Left cardiac atrium (tissue), 4 donors: Measurements from ENCODE around the gene MOXD1. TPM values are rescaled to one million over a fixed set of nuclear protein-coding genes. Genes with fewer than 3 reads are reported as not detected.
A peak's percentile ranks its signal among the peaks of the same experiment; 100 is the strongest.

Experiments
- ATAC-seq, 2 donors: fragments of 200-7000 bp; cut with Tn5 transposase; one replicate each; pipeline ENCODE4 v1.9.1; 2020; ENCODE audit warnings: mild to moderate bottlenecking in 2 of 2, moderate library complexity in 2 of 2
- DNase-seq: peaks from one replicate; pipeline ENCODE4 v3.0.0-alpha.2; 2020
- intact Hi-C, 2 donors: fragments of 100-400 bp; cut with DNase I; formaldehyde crosslinking; loops; one replicate each; pipeline versions ENCODE4 v1.14.1 to v1.15.1; 2022 to 2023
- total RNA-seq, 2 donors: library from RNA; stranded (reverse); fragmentation: NEBNext Ultra II Directional; extraction: Animal tissue kit (Norgen Biotek cat#: 25700); gene quantifications; one replicate each; pipeline ENCODE4 v1.2.1, GENCODE V29; 2021
- donor health status: DM: no; HTN: yes; CAD: no.
- donor health status: DM: no; HTN: yes; CAD: no; lungs with severe emphysema.
- donor health status: DM: yes; HTN: yes; CAD: no.
- donor health status: Dilated cardiomyopathy.

The MOXD1 gene
- total RNA-seq, 2 donors from 2014 or later: 2.2 to 3.6 TPM

DNA sequence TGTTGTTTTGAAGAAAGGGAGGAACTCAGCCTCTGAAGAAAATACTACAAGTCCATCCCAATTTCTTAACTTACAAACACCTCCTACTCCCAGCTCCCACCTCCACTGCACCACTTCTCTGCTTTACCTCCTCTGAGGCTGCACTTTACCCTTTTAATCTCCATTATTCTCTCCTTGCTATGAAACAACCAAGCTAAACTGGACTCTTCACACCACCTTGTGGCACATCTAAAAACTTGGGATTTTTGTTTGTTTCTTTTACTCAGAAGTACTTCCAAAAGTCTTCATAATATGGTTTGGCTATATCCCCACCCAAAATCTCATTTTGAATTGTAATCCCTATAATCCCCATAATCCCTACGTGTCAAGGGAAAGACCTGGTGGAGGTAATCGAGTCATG, 142.2 kb downstream of the MOXD1 start:
- DNase-seq (no peak), ATAC-seq (no peak)
- intact Hi-C loops: no loop called here

DNA sequence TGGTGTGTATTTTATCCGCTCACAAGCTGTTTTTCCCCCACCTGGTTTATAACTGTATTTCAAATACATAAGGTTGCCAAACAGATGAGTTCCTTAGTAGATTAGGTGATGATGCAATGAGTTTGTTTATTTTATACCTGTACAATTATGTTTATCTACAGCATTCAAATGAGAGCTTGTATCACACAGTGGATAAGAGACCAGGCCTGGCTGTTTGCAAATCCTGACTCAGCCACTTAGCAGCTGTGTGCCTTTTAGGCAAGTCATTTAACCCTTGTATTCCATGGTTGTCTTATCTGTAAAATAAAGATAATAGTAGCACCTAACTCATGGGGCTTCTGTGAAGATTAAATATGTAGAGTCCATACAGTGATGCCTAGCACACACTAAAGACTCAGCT, 143.7 kb downstream of the MOXD1 start:
- intact Hi-C loops: no loop called here
- no peak for DNase-seq
- no peak for ATAC-seq

DNA sequence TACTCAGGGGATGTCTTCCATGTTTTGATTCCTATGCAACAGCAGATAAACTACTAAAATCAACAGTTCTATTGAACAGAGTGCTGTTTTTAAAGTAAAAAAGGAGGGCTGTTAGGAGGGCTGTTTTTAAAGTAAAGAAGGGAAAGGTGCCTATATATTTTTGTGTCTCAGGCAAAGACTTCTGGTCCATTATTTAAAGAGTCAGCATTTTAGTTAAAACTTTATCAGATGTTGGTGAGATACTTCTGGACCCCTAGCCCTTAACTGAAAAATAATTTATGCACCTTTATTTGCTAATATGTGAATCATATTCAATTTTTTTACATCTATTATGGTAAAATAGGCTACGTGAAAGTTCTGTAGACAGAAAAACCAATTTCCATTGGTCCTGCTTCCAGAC, 144.8 kb downstream of the MOXD1 start:
- intact Hi-C loops: no loop called here
- ATAC-seq (no peak), DNase-seq (no peak)

DNA sequence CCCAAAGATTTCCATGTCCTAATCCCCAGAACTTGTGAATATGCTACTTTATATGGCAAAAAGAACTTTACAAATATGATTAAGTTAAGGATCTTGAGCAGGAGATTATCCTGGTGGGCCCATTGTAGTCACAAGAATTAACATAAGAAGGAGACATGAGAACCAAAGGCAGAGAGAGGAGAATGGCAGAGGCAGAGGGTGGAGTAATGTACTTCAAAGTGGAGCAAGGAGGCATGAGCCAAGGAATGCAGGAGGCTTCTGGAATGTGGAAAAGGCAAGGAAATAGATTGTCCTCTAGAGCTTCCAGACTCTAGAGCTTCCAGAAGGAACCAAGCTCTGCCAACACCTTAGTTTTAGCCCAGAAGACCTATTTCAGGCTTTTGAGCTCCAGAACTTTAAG, 147.4 kb downstream of the MOXD1 start:
- intact Hi-C loops: no loop called here
- ATAC-seq (no peak), DNase-seq (no peak)

DNA sequence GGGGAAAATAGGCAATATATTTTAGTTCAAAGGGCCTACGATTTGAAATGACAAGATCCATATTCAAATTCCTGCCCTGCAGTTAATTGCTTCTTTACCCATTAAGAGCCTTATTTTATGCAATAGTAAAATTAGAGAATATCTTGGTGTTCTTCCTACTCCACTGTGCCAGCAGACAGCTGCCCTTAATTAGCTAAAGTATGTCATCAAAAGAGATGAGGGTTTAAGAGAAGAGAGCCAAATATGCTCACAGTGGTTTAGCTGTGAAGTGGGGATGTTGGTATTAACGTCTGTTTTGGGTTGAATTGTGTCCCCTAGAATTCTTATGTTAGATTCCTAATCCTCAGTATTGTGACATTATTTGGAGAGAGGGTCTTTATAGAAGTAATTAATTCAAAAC, 148.1 kb downstream of the MOXD1 start:
- intact Hi-C loops: no loop called here
- ATAC-seq: no peak

DNA sequence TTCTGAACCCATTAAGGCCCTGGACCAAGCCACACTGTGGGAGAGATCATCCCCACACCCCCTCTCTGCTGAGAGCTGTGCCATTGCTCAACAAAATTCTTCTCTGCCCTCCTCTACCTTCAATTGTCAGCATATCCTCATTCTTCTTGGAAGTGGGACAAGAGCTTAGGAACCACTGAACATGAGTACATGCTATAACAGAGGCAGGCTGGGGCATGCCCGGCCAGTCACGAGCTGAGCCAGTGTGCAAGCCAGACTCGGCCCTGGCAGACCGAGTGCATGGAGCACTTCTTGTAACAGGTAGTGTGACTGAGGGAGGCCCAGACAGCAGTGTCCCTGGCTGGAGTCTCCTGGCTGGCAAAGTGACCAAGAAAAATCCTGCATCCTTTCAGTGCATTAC, 149.2 kb downstream of the MOXD1 start:
- ATAC-seq: no peak
- intact Hi-C loops: no loop called here
- DNase-seq: no peak

More for the DNA sequence above, 148.1 kb downstream of the MOXD1 start:
- no peak for DNase-seq

DNA sequence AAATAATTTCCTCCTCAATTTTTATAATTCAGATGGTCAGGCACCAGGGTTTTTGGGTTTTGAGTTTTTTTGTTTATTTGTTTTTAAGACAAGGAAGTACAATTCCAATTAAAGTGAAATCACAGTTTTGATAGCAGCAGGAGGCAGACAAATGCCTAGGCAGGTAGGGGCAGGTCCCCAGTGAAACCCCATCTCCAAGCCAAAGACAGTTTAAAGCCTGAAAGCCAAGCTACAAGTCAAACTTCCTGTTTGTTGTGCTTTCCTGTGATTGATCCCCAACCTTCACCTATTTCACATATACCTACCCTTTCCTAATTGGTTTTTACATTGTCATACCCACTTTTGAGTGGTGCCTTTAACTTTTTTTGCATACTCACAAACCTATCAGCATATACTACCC, 149.6 kb downstream of the MOXD1 start:
- DNase-seq: no peak
- no peak for ATAC-seq
- intact Hi-C loops: no loop called here

DNA sequence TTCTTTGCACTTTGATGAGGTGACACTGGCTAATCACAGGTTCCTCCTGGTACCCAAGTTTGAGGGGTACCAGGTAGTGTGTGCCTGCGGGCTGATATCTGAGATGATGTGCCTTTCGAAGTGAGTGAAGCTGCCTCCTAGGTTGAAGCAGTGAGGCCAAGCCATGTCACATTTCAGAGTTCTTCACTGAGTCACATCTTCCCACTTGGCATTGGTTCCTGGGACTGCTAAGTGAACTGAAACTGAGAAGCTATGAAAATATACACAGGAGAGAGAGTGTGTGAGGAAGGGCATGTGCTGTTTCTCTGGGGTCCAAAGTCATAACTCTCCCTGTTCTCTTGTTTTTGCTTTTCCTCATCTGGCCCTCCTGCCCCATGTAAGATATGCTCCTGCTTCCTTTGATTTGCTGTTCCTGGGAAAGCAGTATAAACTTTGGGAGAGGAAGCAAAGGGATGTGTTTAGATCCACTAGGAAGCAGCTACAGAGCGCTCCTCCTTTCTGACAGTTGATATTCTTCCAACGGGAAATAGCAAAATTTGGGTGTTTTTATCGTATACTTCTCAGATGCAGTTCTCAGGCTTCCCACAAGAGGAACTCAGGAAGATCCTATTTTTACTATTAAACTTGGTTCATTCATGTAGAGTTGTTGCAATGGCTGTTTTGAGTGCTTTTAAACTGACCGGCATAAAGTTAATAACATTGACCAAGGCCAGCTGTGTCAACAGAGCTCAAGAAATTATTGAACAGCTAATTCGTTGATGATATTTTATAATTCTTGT, 153.7 kb downstream of the MOXD1 start:
- intact Hi-C loops: no loop called here
- ATAC-seq (peak in 1 of 2 donors; percentile 24), DNase-seq (no peak)

DNA sequence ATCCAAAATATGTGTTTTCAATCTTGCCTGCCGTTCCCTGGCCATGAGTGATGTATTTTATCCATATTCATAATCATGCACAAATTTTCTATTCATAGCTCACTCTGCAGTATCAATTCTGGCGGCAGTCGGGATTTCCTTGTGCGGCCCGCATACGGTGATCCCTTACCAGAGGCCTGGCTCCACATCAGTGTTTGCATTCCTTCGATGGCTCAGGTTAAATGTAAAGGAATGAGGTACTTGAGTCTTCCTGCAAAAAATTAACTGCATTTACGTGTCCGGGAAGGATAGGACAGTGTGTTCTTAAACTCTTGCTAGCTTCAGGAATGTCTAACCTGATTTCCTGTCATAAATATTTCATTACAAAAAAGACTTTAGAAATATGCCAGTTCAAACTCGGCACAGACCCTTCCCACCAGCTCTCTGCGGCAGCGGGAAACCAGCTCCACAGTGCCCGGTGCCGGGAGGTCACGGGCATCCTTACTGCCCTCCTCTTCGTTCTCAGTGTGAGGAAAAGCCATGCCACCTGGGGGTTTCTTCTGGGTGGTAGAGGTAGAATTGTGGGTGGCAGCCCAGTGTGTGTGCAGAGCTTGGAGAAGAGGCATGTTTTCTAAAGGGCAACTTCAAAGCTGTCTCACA, 154.5 kb downstream of the MOXD1 start:
- ATAC-seq: no peak
- intact Hi-C loops: no loop called here
- DNase-seq: no peak

DNA sequence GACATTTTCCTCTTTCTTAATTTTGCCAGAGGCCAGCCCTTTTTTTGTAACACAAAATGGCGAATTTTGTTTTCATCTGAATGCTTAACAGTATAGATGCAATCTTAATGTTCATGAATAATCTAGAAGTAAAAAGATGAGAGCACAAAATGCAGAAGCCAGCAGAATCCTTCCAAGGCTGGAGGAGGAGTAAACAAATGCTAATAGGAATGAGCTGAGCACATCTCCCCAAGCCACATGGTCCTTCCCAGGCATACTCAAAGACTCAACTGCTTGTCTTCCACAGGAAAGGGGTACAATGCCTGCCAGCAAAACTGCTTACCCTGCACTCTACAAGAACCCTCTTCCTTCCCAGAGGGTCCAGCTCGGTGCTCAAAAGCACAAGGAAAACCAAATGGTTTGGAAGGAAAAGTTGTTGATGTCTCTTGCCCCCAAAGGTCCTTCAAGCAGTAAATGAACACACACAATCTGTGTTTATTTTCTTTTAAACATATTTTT, 155.1 kb downstream of the MOXD1 start:
- ATAC-seq (no peak), DNase-seq (no peak)
- intact Hi-C loops: no loop called here

Other genes starting within 250 kb of the MOXD1 start
- gene STX7, start 111.6 kb upstream of the MOXD1 start, total RNA-seq: 10 to 100 TPM; 46.4 to 53.0 TPM
- gene TAAR9, start 136.8 kb upstream of the MOXD1 start, total RNA-seq: not detected
- not detected for gene TAAR8, start 151.2 kb upstream of the MOXD1 start, total RNA-seq
- not detected for gene TAAR6, start 168.8 kb upstream of the MOXD1 start, total RNA-seq
- not detected for gene TAAR5, start 188.3 kb upstream of the MOXD1 start, total RNA-seq
- not detected for gene TAAR2, start 222.8 kb upstream of the MOXD1 start, total RNA-seq